ENCODE results near the gene HAS3.

GRCh38 chr16:69165584-69165983 lies 60.1 kb downstream of the HAS3 start:
- TF ChIP-seq, protein P1, sequence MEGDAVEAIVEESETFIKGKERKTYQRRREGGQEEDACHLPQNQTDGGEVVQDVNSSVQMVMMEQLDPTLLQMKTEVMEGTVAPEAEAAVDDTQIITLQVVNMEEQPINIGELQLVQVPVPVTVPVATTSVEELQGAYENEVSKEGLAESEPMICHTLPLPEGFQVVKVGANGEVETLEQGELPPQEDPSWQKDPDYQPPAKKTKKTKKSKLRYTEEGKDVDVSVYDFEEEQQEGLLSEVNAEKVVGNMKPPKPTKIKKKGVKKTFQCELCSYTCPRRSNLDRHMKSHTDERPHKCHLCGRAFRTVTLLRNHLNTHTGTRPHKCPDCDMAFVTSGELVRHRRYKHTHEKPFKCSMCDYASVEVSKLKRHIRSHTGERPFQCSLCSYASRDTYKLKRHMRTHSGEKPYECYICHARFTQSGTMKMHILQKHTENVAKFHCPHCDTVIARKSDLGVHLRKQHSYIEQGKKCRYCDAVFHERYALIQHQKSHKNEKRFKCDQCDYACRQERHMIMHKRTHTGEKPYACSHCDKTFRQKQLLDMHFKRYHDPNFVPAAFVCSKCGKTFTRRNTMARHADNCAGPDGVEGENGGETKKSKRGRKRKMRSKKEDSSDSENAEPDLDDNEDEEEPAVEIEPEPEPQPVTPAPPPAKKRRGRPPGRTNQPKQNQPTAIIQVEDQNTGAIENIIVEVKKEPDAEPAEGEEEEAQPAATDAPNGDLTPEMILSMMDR (IDR thresholded peaks at IDR 0.05), result no peak
- no peak for TF ChIP-seq POLR2A (IDR thresholded peaks at IDR 0.05)

Data from body of pancreas (tissue), 4 donors.